Neural progenitor cell (in vitro differentiated cells): ENCODE results near the gene STX17. TPM values are rescaled to one million over a fixed set of nuclear protein-coding genes. Genes with fewer than 3 reads are reported as not detected.

Source experiments
- DNase-seq: peaks from one replicate; pipeline ENCODE4 v3.0.0-alpha.2; 2016; ENCODE audit warnings: low spot score
- H2AFZ ChIP-seq: fragments of 200-600 bp; sonication (generic); replicated peaks from 2 replicates; pipeline ENCODE4 v1.6.1; 2016; ENCODE audit warnings: antibody characterized with exemption
- H3F3A ChIP-seq: fragments of 200-600 bp; sonication (generic); 2 replicates; pipeline ENCODE4 v1.6.1; 2016; ENCODE audit warnings: antibody characterized with exemption, low read depth
- H3K27ac ChIP-seq: fragments of 200-600 bp; sonication (generic); 2 replicates; pipeline ENCODE4 v1.5.1; 2016; ENCODE audit warnings: mild to moderate bottlenecking
- H3K27me3 ChIP-seq: fragments of 200-600 bp; sonication (generic); 2 replicates; pipeline ENCODE4 v1.6.1; 2016; ENCODE audit warnings: mild to moderate bottlenecking, moderate library complexity
- H3K36me3 ChIP-seq: fragments of 200-600 bp; sonication (generic); 2 replicates; pipeline ENCODE4 v1.5.1; 2016
- H3K4me1 ChIP-seq: fragments of 200-600 bp; sonication (generic); 2 replicates; pipeline ENCODE4 v1.6.1; 2016; ENCODE audit warnings: mixed run types
- H3K4me2 ChIP-seq: fragments of 200-600 bp; sonication (generic); 2 replicates; pipeline ENCODE4 v1.6.1; 2016
- H3K4me3 ChIP-seq: fragments of 200-600 bp; sonication (generic); 2 replicates; pipeline ENCODE4 v1.5.1; 2016
- H3K79me2 ChIP-seq: fragments of 200-600 bp; sonication (generic); 2 replicates; pipeline ENCODE4 v1.6.1; 2016; ENCODE audit warnings: low read depth
- H3K9ac ChIP-seq: fragments of 200-600 bp; sonication (generic); 2 replicates; pipeline ENCODE4 v1.6.1; 2016
- H3K9me3 ChIP-seq: fragments of 200-600 bp; sonication (generic); 2 replicates; pipeline ENCODE4 v1.5.1; 2016; ENCODE audit warnings: low read depth
- H4K20me1 ChIP-seq: fragments of 200-600 bp; sonication (generic); 2 replicates; pipeline ENCODE4 v1.6.1; 2016; ENCODE audit warnings: low read depth
- H3K27ac Mint-ChIP-seq: 3 replicates; pipeline ENCODE4 v1.8.0; 2021; ENCODE audit warnings: mixed read lengths
- H3K27me3 Mint-ChIP-seq: 2 replicates; pipeline ENCODE4 v1.8.0; 2022; ENCODE audit warnings: low read depth, mild to moderate bottlenecking, inconsistent platforms, moderate library complexity, mixed read lengths; ENCODE audit not compliant: insufficient read depth
- H3K36me3 Mint-ChIP-seq: 3 replicates; pipeline ENCODE4 v1.8.0; 2021; ENCODE audit warnings: mixed read lengths
- H3K4me1 Mint-ChIP-seq: 3 replicates; pipeline ENCODE4 v1.8.0; 2021; ENCODE audit warnings: mixed read lengths
- H3K4me3 Mint-ChIP-seq: 3 replicates; pipeline ENCODE4 v1.8.0; 2021; ENCODE audit warnings: mild to moderate bottlenecking, moderate library complexity, mixed read lengths
- H3K9me3 Mint-ChIP-seq: 3 replicates; pipeline ENCODE4 v1.8.0; 2020; ENCODE audit warnings: mixed read lengths
- CTCF ChIP-seq: fragments of 200-600 bp; sonication (generic); IDR thresholded peaks from 2 replicates; pipeline ENCODE4 v1.5.1; 2017; ENCODE audit warnings: antibody characterized with exemption, mild to moderate bottlenecking
- EZH2 ChIP-seq: fragments of 200-600 bp; sonication (generic); IDR thresholded peaks from 2 replicates; pipeline ENCODE4 v1.6.1; 2017; ENCODE audit warnings: antibody characterized with exemption, mild to moderate bottlenecking, moderate library complexity
- EZH2phosphoT487 ChIP-seq: fragments of 200-600 bp; sonication (generic); IDR thresholded peaks from 2 replicates; pipeline ENCODE4 v1.6.1; 2017; ENCODE audit warnings: antibody characterized with exemption
- total RNA-seq: library from RNA; depleted of rRNA; stranded (reverse); fragments of >200 nt; gene quantifications from 2 replicates; pipeline ENCODE4 v1.2.3, GENCODE V29; 2015; ENCODE audit warnings: low replicate concordance

STX17 gene
- total RNA-seq, 1 donor from 2014 or later = 34.4 TPM

- H3K79me2 ChIP-seq = no peaks in the 10 kb centered on the region
- TF ChIP-seq CTCF (no peak), EZH2phosphoT487 (no peak), EZH2 (no peak)
- no peak overlapping the region for H2AFZ ChIP-seq
- no peak overlapping the region for H3K9ac ChIP-seq
- Mint-ChIP-seq H3K36me3 (peaks cover 5% of the 10 kb centered on the region), H3K4me3 (no peak overlapping the region), H3K27ac (no peak overlapping the region), H3K9me3 (peaks cover 2% of the 10 kb centered on the region), H3K27me3 (no peaks in the 10 kb centered on the region), H3K4me1 (no peaks in the 10 kb centered on the region)
- no peak overlapping the region for H3K4me2 ChIP-seq
- no peak overlapping the region for H3K4me3 ChIP-seq
- no peak for DNase-seq
- H4K20me1 ChIP-seq = no peaks in the 10 kb centered on the region
- H3K9me3 ChIP-seq = no peaks in the 10 kb centered on the region
- no peak overlapping the region for H3K27ac ChIP-seq
- no peaks in the 10 kb centered on the region for H3F3A ChIP-seq
- H3K36me3 ChIP-seq = peaks cover 9% of the 10 kb centered on the region
- H3K4me1 ChIP-seq = no peaks in the 10 kb centered on the region
- H3K27me3 ChIP-seq = no peaks in the 10 kb centered on the region
Measured at GRCh38 chr9:99955606-99956005, 49.2 kb downstream of the STX17 start.

DNA sequence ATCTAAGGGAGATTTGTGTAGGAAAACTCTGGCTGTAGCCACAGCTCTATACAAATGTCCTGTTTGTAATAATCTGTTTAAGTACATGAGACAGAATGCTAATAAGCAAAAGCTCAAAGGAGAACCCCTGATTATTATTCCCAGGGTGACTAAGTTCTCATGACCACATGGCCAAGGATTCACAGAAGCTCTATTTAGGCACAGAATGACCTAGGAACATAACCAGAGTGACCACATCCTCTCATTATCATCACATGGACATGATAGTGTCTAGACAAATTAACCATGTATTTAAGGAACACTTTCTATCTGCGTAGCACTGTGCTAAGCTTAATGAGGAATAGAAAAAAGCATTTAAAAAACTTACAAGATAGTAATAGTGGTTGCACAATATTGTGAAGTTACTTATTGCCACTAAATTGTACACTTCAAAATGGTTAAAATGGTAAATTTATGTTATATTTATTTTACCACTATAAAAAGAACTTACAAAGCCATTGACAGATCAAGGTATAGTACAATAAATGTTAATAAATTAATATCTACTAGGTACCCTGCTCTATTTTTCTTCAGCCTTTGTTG is 56.3 kb downstream of the STX17 start:
- H3K4me2 ChIP-seq = no peak overlapping the region
- H3K9ac ChIP-seq = no peak overlapping the region
- Mint-ChIP-seq H3K4me3 (no peak overlapping the region), H3K27me3 (no peaks in the 10 kb centered on the region), H3K9me3 (no peaks in the 10 kb centered on the region), H3K27ac (no peak overlapping the region), H3K4me1 (peaks cover 18% of the 10 kb centered on the region), H3K36me3 (peaks cover 4% of the 10 kb centered on the region)
- H3K4me3 ChIP-seq = no peak overlapping the region
- no peaks in the 10 kb centered on the region for H3K27me3 ChIP-seq
- no peak for TF ChIP-seq CTCF
- TF ChIP-seq EZH2phosphoT487 = no peak
- no peak for TF ChIP-seq EZH2
- no peaks in the 10 kb centered on the region for H3K9me3 ChIP-seq
- H4K20me1 ChIP-seq = no peaks in the 10 kb centered on the region
- no peaks in the 10 kb centered on the region for H3K79me2 ChIP-seq
- H3K27ac ChIP-seq = no peak overlapping the region
- peaks cover 22% of the 10 kb centered on the region for H3K4me1 ChIP-seq
- peaks cover 19% of the 10 kb centered on the region for H3F3A ChIP-seq
- no peaks in the 10 kb centered on the region for H3K36me3 ChIP-seq
- H2AFZ ChIP-seq = no peak overlapping the region
- DNase-seq = no peak

DNA sequence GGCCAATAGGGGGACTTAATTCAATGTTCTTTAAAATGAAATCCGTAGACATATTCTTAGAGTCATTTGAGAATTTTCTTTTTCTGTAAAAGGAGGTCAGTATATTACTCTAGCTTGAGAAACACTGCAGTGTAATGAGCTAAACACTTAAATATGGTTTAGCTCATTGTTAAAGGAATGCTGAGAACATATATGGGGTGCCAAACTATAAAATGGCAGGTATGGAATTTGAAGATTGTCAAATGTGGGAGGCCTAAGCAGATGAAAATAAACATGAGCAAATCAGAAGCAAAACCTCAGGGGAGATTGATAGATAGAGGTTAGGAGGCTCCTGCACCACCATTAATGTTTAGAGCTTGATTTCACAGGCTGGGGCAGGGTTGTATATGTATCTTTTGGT is 57.9 kb downstream of the STX17 start:
- H3K4me1 ChIP-seq = peaks cover 33% of the 10 kb centered on the region
- no peaks in the 10 kb centered on the region for H3K9me3 Mint-ChIP-seq
- no peaks in the 10 kb centered on the region for H3K36me3 ChIP-seq
- TF ChIP-seq EZH2phosphoT487 (no peak), CTCF (no peak), EZH2 (no peak)
- peaks cover 22% of the 10 kb centered on the region for H3F3A ChIP-seq
- no peak overlapping the region for H3K4me2 ChIP-seq
- H2AFZ ChIP-seq = no peak overlapping the region
- no peak overlapping the region for H3K4me3 ChIP-seq
- H3K27ac ChIP-seq = no peak overlapping the region
- no peaks in the 10 kb centered on the region for H3K27me3 ChIP-seq
- H3K9me3 ChIP-seq = no peaks in the 10 kb centered on the region
- H3K27me3 Mint-ChIP-seq = no peaks in the 10 kb centered on the region
- H3K4me1 Mint-ChIP-seq = peaks cover 27% of the 10 kb centered on the region
- no peak overlapping the region for H3K9ac ChIP-seq
- DNase-seq = no peak
- H4K20me1 ChIP-seq = no peaks in the 10 kb centered on the region
- H3K27ac Mint-ChIP-seq = no peak overlapping the region
- H3K36me3 Mint-ChIP-seq = peaks cover 10% of the 10 kb centered on the region
- no peak overlapping the region for H3K4me3 Mint-ChIP-seq
- H3K79me2 ChIP-seq = no peaks in the 10 kb centered on the region
